ENCODE results near the gene SLC12A8.

SLC12A8 gene

DNA sequence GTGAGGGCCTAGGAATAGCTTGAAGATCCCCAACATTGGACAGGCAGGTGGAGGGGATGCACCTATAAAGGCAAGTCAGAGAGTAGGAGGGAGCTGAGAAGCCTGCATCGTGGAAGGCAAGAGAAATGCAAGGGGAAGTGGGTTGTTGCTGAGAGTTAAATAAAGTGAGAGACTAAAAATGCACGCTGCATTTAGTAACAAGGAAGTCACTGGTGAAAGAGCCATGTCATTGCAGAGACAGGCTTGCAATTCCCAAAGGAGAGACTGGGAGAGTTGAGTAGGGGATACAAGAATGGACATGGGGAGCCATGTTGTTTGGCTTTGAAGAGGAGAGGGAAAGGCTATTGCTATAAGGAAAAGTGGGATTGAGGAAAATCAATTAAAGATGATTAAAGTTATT lies 79.7 kb downstream of the SLC12A8 start:
- Histone ChIP-seq H3K9me2 (replicated peaks; ENCODE audit: insufficient read depth, low read length) (no peaks in the 10 kb centered on the region), H3K4me2 (ENCODE audit: low read depth, low read length) (no peak overlapping the region), H3K27me3 (replicated peaks; ENCODE audit: insufficient read depth, low read length) (no peaks in the 10 kb centered on the region), H3K9ac (ENCODE audit: low read length) (no peak overlapping the region), H3K79me2 (ENCODE audit: low read length) (no peaks in the 10 kb centered on the region), H4K20me1 (ENCODE audit: insufficient read depth, low read length) (no peaks in the 10 kb centered on the region), H3K27ac (ENCODE audit: low read length) (no peak overlapping the region), H2AFZ (ENCODE audit: low read length) (no peak overlapping the region), H3K4me1 (ENCODE audit: low read length) (peaks cover 13% of the 10 kb centered on the region), H3F3A (ENCODE audit: insufficient read depth, low read length) (no peaks in the 10 kb centered on the region), H3K4me3 (ENCODE audit: low read length) (no peak overlapping the region), H3K36me3 (replicated peaks; ENCODE audit: insufficient read depth, low read length) (no peaks in the 10 kb centered on the region), H3K9me3 (replicated peaks; ENCODE audit: insufficient read depth, low read length) (no peaks in the 10 kb centered on the region)
- DNase-seq, result no peak
- no peak for TF ChIP-seq EZH2phosphoT487 (IDR thresholded peaks at IDR 0.05; ENCODE audit: low read length)
- TF ChIP-seq, protein P1, sequence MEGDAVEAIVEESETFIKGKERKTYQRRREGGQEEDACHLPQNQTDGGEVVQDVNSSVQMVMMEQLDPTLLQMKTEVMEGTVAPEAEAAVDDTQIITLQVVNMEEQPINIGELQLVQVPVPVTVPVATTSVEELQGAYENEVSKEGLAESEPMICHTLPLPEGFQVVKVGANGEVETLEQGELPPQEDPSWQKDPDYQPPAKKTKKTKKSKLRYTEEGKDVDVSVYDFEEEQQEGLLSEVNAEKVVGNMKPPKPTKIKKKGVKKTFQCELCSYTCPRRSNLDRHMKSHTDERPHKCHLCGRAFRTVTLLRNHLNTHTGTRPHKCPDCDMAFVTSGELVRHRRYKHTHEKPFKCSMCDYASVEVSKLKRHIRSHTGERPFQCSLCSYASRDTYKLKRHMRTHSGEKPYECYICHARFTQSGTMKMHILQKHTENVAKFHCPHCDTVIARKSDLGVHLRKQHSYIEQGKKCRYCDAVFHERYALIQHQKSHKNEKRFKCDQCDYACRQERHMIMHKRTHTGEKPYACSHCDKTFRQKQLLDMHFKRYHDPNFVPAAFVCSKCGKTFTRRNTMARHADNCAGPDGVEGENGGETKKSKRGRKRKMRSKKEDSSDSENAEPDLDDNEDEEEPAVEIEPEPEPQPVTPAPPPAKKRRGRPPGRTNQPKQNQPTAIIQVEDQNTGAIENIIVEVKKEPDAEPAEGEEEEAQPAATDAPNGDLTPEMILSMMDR (IDR thresholded peaks at IDR 0.05; ENCODE audit: low read length), result no peak
- TF ChIP-seq EZH2 (optimal IDR thresholded peaks at IDR 0.05; ENCODE audit: low read depth, low read length), result no peak

DNA sequence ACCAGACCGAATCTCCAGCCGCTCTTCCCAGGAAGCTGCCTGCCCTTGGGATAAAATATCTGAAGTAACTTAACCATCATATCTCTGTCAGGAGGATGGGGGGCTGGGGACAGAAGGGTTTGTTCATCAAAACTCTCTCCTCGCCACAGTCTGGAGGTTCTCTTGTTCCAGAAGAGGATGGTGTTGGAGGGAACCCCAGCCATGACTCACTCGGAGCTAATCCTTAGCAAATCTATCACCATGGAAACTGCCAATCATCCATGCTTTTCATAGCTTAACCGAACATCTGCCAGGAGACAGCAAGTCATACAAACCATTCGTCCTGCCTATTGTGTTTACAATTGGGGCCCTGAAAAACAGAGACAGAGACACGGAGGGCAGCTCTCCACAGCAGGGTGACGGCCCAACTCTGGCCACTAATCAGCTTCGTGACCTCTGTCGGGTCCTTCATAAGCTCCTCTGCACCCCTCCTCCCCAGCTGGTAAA lies 83.0 kb downstream of the SLC12A8 start:
- no peak overlapping the region for H3K27ac ChIP-seq (ENCODE audit: low read length)
- H2AFZ ChIP-seq (ENCODE audit: low read length), result no peak overlapping the region
- TF ChIP-seq EZH2phosphoT487 (IDR thresholded peaks at IDR 0.05; ENCODE audit: low read length), result no peak
- TF ChIP-seq, protein P1 (IDR thresholded peaks at IDR 0.05; ENCODE audit: low read length), result no peak
- no peak for TF ChIP-seq EZH2 (optimal IDR thresholded peaks at IDR 0.05; ENCODE audit: low read depth, low read length)
- no peaks in the 10 kb centered on the region for H3F3A ChIP-seq (ENCODE audit: insufficient read depth, low read length)
- peaks cover 13% of the 10 kb centered on the region for H3K4me1 ChIP-seq (ENCODE audit: low read length)
- no peaks in the 10 kb centered on the region for H3K9me3 ChIP-seq (replicated peaks; ENCODE audit: insufficient read depth, low read length)
- no peaks in the 10 kb centered on the region for H3K79me2 ChIP-seq (ENCODE audit: low read length)
- no peaks in the 10 kb centered on the region for H4K20me1 ChIP-seq (ENCODE audit: insufficient read depth, low read length)
- no peaks in the 10 kb centered on the region for H3K36me3 ChIP-seq (replicated peaks; ENCODE audit: insufficient read depth, low read length)
- DNase-seq, result no peak
- no peak overlapping the region for H3K4me2 ChIP-seq (ENCODE audit: low read depth, low read length)
- H3K9ac ChIP-seq (ENCODE audit: low read length), result no peak overlapping the region
- no peak overlapping the region for H3K4me3 ChIP-seq (ENCODE audit: low read length)
- no peaks in the 10 kb centered on the region for H3K27me3 ChIP-seq (replicated peaks; ENCODE audit: insufficient read depth, low read length)
- no peaks in the 10 kb centered on the region for H3K9me2 ChIP-seq (replicated peaks; ENCODE audit: insufficient read depth, low read length)

DNA sequence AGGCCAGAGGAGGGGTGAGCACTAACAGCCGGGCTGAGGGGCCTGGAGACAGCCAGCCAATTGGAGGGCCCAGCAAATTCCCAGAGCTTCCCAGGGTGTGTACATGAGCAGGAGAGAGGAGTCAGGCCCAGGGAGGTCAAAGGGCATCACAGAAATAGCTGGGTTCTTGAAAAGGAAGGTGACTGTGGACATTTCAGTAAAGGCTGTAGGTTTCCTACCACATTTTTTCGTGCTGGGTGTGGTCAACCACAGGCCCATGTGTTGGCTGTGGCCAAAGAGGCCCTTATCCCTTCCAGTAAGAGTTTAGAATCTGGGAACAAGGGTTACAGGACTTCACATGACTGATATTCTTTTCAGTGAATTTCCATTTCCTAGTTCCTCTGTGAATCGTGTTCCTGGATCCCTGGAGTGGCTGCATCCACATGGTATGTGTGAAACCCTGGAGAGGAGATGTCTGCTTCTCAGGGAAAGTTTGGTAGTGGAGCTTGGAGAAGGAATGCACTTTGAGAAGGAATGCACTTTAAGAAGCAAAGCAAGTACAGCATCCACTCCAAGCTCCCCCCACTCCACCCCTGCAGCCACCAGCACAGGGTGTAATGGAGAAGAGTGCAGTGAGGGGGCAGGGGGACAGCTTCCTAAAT lies 83.6 kb downstream of the SLC12A8 start:
- H3F3A ChIP-seq (ENCODE audit: insufficient read depth, low read length), result no peaks in the 10 kb centered on the region
- H3K79me2 ChIP-seq (ENCODE audit: low read length), result no peaks in the 10 kb centered on the region
- no peaks in the 10 kb centered on the region for H3K9me3 ChIP-seq (replicated peaks; ENCODE audit: insufficient read depth, low read length)
- no peaks in the 10 kb centered on the region for H3K36me3 ChIP-seq (replicated peaks; ENCODE audit: insufficient read depth, low read length)
- no peak overlapping the region for H3K9ac ChIP-seq (ENCODE audit: low read length)
- H3K4me1 ChIP-seq (ENCODE audit: low read length), result peaks cover 13% of the 10 kb centered on the region
- no peak for DNase-seq
- no peak overlapping the region for H3K27ac ChIP-seq (ENCODE audit: low read length)
- H3K4me3 ChIP-seq (ENCODE audit: low read length), result no peak overlapping the region
- no peaks in the 10 kb centered on the region for H4K20me1 ChIP-seq (ENCODE audit: insufficient read depth, low read length)
- no peak overlapping the region for H2AFZ ChIP-seq (ENCODE audit: low read length)
- TF ChIP-seq, protein P1 (IDR thresholded peaks at IDR 0.05; ENCODE audit: low read length), result no peak
- TF ChIP-seq EZH2phosphoT487 (IDR thresholded peaks at IDR 0.05; ENCODE audit: low read length), result no peak
- H3K4me2 ChIP-seq (ENCODE audit: low read depth, low read length), result no peak overlapping the region
- H3K27me3 ChIP-seq (replicated peaks; ENCODE audit: insufficient read depth, low read length), result no peaks in the 10 kb centered on the region
- H3K9me2 ChIP-seq (replicated peaks; ENCODE audit: insufficient read depth, low read length), result no peaks in the 10 kb centered on the region
